Pons (tissue), 1 donor: ENCODE measurements around the gene HOXC10.
A peak's percentile ranks its signal among the peaks of the same experiment; 100 is the strongest.

ENCODE experiments used
- DNase-seq: peaks from one replicate; pipeline ENCODE4 v3.0.0-alpha.2; 2016; ENCODE audit warnings: low spot score

HOXC10 gene

GRCh38 chr12:54003625-54004024 lies 18.7 kb downstream of the HOXC10 start:
- DNase-seq = no peak

- DNase-seq = no peak
Observed at GRCh38 chr12:54004063-54004840, 19.3 kb downstream of the HOXC10 start.

DNA sequence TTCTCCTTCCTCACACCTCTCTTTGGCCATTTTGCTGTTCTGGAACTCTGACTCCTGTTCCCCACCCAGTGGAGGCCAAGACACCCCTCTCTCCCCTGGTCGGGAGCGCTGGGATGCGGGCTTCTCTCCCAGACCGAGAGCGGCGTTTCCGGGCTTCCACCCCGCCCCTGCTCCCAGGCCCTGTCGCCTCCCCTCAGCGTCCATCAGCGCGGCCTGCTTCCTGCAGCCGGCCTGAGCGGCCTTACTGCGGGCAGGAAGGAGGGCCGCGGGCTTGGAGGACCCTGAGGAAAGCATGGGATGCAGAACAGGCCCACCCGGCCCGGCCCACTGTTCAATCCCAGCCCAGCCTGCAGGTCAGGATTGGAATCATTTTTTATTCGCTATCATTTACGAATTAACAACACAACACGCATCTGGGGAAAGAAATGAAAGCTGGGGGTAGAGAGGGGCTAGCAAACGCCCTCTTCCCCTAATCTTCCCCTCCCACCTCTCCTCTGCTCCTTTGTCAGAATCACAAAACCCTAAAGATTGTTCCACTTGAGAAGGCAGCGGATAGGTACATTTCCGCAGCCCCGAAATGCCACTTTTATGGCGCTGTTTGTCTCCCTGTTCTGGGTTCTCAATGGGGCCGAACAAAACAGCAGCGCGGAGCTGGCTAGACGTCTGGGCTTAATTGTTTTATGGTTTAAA lies 20.0 kb downstream of the HOXC10 start:
- no peak for DNase-seq

- DNase-seq = no peak
Observed at GRCh38 chr12:54005531-54005852, 20.5 kb downstream of the HOXC10 start.

DNA sequence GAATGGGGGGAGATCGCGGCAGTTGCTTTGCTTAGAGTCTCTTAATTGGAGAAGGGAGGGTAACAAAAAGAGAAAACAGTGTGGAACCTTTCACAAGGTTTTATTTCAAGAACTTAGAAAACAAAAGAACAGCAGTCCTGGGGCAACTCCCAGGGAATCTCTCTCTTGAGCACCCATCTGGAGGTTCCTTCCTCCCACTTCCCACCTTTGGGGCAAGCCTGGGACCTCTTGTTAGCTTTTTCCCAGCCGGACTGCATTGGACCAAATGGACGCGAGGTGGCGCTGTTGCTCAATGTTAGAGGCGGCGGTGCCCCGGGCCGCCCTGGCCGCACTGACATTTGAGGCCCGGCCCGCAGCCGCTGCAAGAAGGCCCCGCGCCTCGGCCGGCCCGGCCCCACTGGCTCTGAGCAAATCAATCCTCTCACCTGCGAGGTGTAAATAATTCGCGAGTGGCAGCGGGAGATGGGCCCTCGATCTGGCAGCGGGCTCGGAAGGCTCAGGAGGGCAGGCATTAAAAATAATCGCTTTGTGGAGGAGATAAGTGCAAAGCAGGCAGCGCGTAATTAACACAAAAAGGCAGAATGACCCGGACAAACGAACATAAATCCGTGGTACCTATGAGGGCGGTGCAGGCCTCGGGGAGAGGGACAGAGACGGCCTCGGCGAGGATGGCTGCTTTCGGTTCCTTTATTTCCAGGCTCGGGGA lies 21.1 kb downstream of the HOXC10 start:
- peak; percentile 77 for DNase-seq

DNA sequence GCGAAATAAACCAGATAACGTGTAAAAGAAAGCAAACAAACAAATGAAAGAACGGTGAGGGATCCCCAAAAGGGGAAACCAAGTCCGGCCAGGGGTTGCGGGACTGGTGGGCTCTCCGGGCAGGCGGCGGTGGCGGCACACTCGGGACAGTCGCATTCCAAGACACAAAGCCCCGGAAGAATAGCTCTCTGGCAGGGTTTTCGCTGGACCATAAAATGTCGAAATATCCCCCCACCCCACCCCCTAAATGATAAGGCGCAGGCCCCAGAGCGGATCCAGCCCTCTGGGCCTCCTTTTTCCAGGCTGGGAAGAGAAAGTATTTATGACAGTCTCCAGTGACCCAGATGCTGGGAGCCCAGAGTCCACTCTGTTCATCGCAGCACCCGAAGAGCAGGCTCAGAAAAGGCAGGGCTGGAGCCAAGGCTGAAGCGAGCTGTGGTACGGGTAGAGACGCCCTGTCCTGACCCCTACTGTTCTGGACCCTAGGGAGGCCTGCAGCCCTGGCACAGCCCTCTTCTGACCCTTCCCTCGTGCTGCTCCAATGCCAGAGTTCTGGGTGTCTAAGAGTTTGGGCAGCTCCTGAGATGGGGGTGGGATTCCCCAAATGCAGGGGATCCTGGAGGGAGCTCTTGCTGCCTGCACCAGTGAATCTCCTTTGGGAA lies 21.7 kb downstream of the HOXC10 start:
- no peak for DNase-seq

DNA sequence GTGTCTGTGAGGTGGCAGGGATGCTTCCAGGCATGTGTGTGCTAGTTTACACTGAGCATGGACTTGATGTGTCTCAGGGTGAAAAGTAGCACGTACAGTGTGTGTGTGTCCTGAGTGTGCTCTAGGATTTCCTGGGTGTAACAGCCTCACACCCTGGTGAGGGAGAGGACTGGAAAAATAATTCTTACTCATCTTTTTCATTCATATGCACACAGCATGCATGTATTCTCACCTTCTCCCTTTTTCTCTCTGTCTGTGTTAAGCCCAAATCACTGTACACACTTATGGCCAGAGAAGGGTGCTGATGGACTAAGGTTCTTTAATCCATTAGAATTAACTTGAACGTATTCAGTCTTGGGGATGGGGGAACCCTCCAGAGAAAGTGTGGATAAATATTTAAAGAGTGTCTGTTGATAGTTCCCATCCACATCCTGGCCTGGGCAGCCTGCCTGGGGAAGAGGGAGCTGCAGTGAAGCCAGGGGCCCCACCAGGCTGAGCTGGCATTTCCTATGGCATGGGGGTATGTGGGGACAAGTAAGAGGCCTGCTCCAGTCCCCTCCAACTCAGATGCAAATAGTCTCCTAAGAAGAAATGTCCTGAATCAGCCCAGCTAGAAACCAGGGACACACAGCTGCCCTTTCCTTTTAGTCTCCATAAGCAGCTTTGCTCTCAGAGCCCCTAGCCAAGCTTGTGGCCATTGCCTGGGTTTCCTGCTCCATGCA lies 22.8 kb downstream of the HOXC10 start:
- no peak for DNase-seq

DNA sequence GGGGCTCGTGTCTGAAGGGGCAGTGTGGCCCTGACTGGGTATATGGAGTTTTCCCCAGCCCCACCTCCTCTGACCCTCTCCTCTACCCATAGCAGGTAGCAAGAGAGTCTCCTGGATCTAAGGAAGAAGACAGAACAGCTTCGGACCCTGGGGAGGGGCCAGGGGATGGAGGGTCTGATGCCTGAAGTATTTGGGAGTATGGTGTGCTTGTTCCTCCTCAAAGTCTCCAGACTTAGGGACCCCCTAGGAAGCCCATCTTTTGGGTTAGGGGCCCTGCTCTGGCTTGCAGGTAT lies 23.3 kb downstream of the HOXC10 start:
- DNase-seq = no peak

DNA sequence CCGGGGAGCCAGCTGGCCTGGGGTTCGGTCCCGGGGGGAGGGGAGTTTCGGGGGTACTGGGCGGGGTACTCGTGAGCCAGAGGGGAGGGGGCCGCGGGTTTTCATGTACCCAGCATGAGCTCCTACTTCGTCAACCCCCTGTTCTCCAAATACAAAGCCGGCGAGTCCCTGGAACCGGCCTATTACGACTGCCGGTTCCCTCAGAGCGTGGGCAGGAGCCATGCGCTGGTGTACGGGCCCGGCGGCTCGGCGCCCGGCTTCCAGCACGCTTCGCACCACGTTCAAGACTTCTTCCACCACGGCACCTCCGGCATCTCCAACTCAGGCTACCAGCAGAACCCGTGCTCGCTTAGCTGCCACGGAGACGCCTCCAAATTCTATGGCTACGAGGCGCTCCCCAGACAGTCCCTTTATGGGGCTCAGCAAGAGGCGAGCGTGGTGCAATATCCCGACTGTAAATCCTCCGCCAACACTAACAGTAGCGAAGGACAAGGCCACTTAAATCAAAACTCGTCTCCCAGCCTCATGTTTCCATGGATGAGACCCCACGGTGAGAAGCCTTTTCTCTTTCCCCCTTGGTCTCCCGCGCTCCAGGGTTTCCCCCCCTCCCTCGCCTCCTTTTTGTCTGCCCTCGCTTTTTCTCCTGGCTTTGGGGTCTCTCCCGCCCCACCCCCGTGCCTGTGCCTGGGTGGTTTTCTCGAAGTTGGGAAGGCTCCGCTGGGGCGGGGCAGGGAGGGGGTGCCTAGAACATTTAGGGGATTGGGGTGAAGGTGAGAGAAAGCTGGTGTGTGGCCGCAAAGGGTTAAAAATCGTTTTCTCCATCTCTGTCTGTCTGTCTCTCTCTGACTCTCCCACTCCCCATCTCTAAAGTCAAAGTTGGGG lies 24.5 kb downstream of the HOXC10 start:
- DNase-seq = no peak

DNA sequence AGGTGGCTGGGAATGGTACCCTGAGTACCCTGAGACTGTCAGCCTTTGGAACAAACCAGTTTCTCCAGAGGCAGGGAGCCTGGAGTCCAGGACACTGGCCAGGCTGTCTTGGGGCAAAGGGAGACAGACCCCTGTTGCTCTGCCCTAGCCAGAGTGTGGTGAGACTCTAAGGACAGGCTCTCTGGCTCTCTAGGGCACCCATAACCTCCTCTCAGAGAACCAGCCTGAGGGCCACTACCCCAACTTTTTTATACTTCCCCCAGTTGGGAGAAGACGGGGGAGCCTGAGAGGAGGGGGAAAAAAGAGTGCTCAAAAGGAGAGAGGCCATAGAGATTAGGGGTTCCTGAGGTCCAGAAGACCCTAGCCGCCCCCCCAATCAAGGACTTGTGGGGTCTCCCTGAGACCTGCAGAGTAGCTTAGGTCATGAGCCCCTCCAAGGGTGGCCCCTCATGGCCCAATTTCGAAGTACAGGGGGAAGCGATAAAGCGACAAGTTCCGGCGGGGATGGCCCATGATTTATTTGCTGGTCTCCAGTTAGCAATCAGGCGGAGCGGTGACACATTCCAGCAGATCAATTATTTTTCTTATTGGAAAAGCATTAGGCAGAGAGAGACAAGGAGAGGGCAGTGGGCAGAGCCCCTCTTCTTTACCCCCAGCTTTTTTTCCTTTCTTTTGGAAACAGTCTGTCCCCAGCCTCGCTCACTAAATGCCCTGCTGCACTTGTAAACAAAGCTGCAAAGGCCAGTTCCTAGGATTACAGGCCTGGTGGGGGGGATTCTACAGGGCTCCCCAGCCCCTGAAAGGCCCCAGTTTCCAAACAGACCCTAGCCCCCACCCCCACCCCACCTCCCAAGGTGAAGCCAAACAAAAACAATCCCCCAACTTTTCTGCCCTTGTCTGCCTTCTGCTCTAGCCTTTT lies 25.4 kb downstream of the HOXC10 start:
- DNase-seq = no peak

- no peak for DNase-seq
Observed at GRCh38 chr12:54010972-54011664, 26.2 kb downstream of the HOXC10 start.

DNA sequence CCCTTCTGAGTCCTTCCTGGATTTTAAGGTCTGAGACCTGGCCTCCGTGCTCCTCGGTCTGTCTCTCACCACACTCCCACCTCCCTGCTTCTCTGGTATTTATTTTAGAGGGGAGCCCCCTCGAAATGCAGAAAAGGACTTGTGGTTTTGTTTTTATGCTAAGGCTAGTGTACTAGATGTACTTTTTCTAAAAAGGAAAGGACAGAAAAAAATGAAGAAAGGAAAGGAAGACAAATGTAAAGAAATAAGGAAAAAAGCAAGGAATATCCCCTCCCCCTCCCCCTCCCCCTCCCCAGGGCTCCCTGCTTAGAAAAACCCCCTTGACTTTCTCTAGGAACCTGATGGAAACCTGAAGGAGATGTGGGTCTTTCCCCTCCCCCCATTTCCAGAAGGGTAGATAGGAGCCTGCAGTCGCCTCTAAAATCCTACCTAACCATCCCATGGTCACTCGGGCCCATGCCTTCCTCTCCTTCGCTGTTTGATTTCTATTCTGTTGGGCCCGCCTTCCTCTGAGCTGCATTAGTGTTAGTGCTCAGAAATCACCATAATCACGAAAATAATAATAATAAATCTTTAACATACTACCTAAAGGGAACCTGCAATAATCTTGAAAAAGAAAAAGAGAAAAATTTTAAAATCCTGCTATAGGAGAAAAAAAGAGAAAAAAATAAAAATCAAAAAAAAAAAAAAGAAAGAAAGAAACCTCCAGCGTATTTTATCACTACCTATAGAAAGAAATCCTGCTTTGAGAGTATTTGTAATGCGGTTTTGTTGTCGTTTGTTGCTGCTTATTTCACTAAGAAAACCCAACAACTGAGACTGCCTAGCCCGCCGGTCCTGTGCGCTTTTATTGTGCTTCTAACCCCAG lies 27.0 kb downstream of the HOXC10 start:
- no peak for DNase-seq

GRCh38 chr12:54012631-54013409 lies 27.9 kb downstream of the HOXC10 start:
- DNase-seq = no peak

GRCh38 chr12:54014377-54015017 lies 29.6 kb downstream of the HOXC10 start:
- DNase-seq = no peak

GRCh38 chr12:54015018-54015931 lies 30.3 kb downstream of the HOXC10 start:
- no peak for DNase-seq

DNA sequence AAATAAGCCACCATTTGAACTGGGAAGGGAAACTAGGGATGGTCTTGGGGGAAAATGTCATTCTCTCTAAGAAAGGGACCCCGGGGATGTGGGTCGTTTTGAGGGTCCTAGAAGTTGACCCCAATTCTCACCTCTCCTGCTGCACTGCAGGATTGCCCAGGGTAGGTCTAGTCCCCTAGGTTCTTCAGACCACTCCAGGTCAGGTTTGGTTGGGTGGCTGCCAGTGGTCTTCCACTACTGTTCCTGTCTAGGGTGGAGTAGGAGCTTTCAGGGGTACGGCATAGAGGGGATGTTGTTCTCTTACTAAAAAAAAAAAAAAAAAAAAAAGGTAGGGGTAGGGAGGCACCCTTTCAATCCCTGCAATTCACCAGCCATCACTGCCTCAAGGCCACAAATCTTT lies 31.1 kb downstream of the HOXC10 start:
- DNase-seq = no peak
